NCI-H146 (cell line): ENCODE measurements around the gene PLA2G2F.
"Not testable (repeated sequence)": the region's sequence is repeated elsewhere in the genome, so short reads cannot be mapped to it uniquely, and the experiment has no call there.

Experiments
- DNase-seq: peaks from one replicate; lab custom pipeline; 2025; lab: John Stamatoyannopoulos, UW

PLA2G2F gene

DNA sequence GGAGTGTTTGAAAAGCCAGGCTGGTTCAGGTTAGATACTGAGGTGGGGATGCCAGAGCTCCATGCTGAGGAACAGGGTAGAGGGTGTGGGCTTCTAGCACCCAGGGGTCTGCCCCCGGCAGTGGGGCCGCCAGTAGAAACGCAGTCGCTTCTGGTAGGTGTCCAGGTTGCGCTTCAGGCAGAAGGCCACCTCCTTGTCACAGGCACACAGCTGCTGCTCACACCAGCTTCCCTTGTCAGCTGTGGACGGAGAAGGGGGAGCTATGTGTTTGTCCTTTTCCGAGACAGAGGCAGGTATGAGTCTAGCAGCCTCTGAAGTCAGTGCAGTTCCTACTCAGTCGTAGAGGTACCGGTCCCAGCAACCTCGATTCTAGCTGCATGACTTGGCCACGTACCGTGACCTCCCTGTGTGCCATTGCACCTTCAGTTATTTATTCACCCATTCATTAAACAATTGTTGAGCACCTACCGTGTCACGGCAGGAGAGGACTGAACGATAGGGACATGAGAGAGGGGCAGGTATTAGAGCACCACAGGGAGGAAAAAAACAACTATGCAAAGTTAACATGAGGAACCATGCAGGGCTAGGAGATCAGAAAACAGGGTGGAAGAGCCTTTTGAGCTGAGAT, 25.0 kb upstream of the PLA2G2F start:
- no peak for DNase-seq

DNA sequence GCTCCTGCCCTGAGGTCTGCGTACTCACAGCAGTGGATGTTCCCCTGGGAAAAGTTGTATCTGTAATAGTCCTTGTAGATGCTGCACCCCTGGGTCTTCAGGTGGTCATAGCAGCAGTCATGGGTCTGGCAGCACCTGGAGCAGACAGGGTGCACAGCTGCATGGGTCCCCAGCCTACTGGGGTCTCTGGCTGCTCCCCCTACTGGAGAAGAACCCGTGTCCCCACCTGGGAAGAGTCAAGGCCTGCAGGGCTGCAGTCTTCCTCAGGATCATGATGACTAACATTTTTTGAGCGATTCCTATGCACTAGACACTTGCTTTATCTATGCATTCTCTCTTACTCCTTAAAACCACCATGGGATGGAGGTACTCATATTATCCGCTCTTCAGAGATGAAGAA, 23.6 kb upstream of the PLA2G2F start:
- no peak for DNase-seq

DNA sequence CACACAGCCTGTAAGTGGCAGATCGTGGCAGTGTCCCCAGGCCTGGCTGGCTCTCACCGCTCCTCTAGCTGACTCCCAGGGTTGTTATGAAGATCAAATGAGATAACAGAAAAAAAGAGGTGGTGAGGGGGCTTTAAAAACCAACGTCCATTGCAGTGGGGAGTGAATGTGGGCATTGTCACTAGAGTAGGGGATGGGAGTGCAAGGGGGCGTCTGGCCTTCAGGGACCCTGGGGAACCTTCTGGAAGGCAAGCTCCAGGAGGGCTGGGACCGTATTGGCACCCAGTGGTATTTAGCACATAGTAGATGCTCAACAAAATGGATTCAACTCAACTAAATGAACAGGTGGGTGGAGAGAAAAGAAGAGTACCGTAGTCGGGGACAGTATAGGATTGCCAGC, 23.2 kb upstream of the PLA2G2F start:
- DNase-seq, result no peak

DNA sequence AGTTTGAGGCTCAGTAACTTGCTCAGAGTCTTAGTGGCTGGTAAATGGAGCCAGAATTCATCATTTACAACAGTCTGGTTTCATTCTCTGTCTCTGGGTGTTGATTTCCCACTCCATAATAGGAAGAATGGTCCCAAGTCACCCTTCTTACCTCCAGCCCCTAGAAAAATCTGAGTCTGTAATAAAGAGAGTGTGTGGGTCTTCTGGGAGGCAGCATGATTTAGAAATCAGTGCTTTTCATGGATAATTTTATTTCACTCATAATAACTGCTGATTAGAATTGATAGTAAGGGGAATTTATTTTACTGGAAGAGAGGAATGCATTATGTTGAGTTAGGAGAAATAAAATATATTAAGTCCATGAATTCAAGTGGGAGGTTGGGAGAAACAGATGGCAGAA, 21.9 kb upstream of the PLA2G2F start:
- DNase-seq, result no peak

DNA sequence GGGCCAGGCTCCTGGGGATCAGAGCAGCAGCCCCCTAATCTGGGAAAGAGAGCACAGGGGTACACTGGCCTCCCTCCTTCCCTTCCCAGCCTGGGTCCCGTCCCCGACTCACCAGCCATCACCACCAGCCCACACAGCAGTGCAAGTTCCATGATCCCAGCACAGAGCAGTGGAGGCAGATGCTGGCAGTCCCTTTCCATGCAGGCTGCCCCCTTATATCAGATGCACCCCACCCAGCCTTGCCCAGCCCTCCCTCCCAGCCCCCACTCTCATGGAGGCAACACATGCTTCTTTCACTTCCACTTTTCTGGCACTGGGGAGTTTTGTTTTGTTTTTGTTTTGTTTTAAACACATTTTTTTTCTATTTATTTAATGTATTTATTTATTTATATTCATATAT, 19.8 kb upstream of the PLA2G2F start, which contains the start of gene PLA2G2D:
Gene PLA2G2D (minus strand): TSS at position 190 of the 400 bp plus-strand sequence. CDS start 38 bp downstream, at position 152.
- no peak for DNase-seq

DNA sequence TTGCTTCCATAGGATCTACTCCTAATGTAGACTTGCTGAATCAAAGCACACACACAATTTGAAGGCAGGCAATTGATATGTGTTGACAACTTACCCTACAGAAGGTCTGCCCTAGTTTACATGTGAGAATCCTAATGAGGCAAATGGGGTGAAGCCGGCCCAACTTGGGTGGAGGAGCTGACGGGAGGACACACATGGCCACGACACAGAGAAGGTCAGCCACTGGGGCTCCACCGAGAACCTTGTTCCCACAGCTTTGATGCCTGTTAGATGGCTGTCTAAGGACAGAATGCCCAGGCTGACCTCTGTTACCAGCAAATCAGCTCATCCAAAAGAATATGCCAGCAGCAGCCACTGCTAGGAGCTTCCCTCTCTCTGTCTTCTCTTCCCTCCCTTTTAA, 18.3 kb upstream of the PLA2G2F start:
- no peak for DNase-seq

DNA sequence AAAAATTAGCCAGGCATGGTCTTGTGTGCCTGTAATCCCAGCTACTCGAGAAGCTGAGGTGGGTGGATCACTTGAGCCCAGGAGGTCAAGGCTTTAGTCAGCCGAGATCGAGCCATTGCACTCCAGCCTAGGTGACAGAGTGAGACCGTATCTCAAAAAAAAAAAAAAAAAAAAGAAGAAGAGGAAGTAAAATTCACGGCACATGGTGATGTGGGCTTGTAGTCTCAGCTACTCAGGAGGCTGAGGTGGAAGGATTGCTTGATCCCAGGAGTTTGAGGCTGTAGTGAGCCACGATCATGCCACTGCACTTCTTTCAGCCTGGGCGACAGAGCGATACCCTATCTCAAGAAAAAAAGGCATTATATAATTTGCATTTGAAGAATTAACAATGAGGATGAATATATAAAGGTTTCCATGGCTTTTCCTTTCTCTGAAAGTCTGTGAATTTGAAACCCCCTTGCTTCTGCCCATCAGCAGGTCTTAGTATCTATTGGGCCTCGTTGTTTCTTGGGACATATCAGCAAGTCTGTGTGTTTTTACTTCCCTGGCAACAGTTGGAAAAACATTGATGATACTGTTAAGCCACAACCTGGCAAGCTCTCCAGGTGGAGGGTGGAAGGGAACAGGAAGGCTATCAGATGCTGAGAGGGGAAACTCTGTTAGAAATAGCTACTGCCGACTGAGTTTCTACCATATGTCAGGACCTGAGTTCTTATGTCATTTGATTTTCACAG, 15.2 kb upstream of the PLA2G2F start:
- no peak for DNase-seq

DNA sequence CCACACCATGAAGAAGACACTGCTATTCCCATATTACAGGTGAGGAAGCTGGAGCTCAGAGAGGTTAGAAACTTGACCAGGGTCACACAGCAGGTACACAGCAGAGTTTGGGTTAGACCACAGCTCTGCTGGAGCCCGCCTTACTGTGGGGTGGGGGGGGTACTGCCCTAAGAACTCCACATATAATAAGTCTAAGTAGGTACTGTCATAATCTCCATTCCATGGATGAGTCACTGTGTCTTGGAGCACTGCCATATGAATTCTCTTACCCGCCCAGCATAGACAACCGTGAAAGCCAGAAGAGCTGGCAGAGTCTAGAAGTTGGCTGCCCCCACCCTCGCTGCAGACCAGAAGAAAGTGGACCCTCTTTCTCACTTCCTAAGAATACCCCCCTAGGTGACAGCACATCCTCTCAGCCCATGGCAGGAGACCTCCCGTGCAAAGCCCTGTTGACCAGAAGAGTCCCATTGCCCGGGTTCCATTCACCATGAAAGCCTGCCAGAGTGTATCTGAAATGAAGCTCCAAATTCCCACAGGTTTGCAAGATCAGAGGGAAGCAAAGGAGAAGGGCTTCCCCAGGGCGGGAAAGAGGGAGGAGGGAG, 14.6 kb upstream of the PLA2G2F start:
- DNase-seq, result no peak

DNA sequence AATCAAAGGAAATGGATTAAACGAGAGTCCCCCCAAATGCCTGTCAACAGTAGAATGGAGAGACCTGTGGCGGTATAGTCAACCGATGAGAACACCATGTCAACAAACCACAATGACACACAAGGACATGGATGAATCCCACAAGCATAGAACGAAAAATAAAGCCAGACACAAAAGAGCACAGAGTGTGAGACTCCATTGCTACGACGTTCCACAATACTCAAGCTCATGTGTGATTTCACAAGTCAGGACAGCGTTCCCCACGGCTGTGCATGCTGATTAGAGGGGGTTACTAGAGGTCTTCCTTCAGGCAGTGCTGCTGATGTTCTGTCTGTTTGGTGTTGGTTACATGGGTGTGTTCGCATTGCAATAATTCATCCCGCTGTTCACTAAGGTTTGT, 14.0 kb upstream of the PLA2G2F start:
- no peak for DNase-seq

DNA sequence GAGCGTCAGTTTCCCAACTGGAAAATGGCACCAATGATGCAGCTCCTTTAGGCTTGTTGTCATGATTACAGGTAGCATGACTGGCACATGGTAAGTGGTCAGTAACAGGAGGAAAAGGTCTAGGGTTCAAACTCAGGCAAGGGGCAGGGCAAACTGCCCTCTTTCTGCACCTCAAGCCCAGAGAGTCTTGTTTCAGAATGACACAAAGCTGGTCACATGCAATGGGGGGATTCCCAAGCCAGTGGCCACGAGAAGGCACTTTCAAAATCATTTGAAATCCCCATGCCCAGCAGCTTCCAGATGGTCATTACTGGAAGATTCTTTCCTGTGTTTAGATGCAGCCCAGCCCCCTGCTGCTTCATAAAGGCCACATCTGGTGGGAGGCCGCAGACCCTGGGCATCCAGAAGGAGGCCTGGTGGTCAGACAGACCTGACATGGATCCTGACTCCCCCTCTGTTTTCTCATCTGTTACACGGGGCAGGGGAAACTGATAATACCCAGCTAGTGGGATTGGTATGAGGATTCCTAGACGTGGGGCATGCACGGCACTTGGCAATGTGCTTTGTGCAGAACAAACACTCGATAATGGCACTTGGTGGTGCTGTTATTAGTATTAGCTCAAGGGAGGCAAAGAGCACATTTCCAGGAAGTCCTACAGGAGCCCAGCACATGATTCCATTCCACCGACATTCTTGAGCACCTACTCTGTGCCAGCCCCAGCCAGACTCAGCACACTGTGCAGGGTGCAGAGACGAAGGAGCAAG, 12.9 kb upstream of the PLA2G2F start:
- no peak for DNase-seq

DNA sequence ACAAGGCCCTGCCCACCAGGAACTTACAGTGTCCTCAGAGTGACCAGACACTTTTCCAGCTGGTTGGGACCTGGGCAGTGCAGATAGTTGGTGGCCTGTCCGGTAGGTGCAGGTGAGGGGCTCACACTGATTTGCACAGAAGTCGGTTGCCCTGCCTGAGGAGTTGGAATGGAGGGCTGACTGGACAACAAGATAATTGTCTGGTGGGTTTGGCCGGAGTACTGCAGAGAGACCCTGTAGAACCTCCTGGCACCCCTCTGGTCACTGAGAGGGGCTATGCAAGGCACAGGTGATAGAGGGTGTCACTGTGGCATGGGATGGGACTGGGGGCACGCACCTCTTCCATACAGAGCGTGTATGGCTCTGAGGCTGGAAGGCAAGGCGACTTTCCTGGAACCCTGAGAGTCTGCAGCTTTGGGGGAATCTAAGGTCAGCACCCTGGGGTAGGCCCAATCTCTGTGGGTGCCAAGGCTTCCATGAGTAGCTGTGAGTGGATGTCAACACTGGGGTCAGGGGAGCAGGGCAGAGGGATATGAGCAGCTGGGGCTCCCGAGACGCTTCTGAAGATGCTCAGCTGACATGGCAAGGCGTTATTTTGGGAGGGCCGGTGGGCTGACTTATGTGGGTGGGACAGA, 12.2 kb upstream of the PLA2G2F start:
- no peak for DNase-seq

DNA sequence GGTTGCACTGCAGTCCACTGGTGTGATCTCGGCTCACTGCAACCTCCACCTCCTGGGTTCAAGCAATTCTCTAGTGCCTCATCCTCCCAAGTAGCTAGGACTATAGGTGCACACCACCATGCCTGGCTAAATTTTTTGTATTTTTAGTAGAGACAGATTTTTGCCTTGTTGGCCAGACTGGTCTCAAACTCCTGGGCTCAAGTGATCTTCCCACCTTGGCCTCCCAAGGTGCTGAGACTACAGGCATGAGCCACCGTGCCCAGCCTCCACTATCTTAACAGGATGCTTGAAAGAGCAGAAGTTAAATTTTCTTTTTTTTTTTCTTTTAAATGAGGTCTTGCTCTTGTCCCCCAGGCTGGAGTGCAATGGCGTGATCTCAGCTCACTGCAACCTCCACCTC, 8.6 kb upstream of the PLA2G2F start:
- DNase-seq, result not testable (repeated sequence)

DNA sequence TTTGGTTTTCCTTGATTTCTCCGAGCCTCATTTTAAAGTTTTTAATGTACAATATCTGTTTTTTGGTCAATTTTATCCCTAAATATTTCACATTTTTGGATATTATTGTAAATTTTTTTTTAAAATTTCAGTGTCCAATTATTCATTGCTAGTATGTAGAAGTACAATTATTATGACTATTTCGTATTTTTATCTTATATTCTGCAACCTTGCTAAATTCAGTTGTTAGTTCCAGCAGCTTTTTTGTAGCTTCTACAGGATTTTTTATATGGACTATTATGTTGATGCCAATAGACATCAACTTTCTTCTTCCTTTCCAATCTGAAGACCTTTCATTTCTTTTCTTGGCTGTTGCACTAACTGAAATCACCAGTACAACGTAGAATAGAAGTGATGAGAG, 4.1 kb upstream of the PLA2G2F start:
- DNase-seq, result no peak

DNA sequence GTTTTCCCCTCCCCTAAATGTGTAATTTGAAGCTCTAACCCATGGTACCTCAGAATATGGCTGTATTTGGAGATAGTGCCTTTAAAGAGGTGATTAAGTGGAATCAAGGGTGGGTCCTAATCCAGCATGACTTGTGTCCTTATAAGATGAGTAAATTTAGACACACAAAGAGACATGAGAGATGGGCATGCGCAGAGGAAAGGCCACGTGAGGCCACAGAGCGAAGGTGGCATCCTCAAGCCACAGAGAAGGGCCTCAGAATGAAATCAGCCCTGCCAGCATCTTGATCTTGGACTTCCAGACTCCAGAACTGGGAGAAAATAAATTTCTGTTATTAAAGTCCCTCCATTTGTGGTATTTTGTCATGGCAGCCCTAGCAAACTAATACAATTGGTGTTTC, 2.9 kb upstream of the PLA2G2F start:
- DNase-seq, result no peak

DNA sequence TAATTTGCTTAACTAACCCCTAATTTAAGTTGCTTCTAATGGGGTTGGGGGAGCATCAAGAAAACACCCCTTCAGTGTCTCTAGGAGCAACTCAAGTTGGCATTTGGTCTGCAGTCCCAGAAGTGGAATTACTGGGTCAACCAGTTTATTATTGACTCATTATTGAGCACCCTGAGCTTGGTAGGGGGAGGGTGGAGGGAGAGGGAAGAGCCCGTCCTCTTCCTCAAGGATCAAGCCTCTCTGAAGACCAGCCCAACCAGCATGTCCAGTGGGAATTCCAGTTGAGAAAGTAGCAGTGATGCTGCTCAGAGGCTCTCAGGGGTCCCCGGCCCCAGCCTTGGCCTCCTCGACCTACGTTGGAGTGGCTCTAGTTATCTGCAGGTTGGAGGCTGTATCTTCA, 2.1 kb upstream of the PLA2G2F start:
- DNase-seq, result no peak

DNA sequence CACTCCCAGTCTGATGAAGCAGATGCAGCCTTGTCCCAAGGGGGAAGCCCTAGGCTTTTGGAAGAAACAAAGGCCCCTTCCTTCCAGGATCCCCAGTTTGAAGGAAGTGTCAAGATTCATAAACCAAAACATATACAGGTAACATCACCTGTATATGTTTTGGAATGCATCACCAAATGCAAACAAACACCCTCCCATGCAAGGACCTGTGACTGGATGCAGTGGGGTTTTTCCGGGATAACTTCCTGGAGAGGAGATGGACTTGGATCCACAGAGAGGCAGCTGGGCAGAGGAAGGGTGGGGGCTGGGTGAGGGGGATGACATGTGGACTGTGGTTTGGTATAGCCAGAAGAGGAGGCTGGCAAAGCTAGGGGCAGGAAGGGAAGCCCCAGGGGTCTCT, 1.5 kb upstream of the PLA2G2F start:
- DNase-seq, result no peak

DNA sequence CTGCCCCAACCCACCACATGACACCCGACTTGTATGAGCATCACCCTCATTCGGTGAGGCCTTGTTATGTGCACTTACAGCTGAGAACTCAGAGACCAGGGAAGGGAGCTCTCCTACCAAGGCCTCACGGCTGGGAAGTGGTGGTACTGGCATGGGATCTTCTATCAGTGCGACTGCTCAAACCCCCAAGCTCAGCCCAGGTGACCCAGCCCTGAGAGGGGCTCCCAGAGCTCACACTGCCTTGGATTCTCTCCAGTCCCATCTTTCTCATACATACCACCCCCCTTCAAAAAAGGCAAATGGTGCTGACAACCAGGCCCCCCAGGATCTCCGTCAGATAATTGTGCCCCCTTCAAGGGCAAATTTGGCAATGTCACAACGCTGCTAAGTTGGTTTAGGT, 777 bp upstream of the PLA2G2F start:
- DNase-seq, result no peak

DNA sequence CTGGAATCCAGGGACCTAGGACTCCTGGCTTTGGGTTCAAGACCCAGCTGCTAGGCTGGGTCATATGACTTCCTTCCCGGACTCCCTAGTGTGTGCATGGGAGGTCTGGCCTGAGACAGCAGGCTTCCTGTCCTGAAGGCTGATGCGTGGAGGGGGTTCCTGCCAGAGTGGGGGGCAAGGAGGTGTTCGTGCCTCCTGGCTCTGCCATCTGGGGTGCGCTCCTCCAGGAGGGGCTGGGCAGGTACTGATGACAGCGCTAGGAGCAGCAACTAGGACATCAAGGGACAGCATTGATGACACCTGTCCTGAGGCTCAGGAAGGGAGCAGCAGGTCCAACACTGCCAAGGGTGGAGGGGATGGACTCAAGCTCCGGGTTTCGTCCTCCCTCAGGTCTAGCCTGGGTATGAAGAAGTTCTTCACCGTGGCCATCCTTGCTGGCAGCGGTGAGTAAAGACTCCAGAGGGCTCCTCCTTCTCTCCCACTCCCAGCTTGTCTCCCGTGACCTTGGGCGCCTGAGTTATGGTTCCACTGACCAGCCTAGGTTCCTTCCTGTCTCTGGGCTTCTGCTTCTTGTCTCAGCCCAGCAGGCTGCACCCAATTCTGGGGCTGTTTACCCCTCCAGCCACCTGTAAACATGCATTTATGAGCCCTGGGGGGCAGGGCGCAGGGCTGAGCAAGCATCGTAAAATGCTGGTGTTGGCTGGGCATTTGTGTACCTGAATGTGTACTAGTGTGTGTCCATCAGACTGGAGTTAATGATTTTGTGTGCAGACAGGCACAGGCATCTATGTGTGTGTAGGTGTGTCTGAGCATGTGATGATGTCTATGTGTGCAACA, 871 bp downstream of the PLA2G2F start:
- no peak for DNase-seq

DNA sequence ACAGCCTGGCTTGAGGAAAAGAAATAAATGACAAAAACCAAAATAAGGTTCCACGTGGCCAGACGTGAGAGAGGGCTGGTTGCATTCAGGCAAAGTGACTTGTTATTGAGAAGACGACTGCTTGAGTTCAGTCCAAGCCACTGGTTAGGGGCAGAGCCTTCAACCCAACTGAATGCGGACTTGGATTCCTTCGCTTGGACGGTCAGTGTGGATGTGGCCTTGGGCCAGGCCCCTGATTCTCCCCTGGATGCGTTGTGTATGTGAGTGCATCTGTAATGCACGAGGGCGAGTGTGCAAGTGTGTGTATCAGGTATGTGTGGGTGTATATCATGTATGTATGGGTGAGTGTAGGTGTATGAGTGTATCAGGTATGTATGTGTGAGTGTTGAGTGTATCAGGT, 1.9 kb downstream of the PLA2G2F start:
- DNase-seq, result no peak

DNA sequence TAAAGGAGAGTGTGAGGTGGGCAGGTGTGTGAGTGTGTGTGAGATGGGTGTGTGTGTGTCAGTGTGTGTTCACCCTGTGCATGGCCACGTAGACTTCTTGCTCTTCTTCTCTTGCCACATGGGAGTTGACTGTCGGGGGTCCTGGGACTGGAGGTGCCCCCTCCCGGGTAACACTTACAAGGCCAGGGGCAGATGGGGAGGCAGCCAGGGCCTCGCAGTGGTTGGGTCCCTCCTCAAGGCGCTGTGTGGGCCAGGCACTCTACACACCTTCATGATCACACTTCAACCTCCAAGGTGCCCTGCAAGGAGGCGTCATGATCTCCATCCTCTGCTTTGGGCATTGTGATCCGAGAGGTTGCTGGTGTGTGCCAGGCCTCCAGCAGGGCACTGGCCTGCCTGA, 2.3 kb downstream of the PLA2G2F start:
- DNase-seq, result no peak

DNA sequence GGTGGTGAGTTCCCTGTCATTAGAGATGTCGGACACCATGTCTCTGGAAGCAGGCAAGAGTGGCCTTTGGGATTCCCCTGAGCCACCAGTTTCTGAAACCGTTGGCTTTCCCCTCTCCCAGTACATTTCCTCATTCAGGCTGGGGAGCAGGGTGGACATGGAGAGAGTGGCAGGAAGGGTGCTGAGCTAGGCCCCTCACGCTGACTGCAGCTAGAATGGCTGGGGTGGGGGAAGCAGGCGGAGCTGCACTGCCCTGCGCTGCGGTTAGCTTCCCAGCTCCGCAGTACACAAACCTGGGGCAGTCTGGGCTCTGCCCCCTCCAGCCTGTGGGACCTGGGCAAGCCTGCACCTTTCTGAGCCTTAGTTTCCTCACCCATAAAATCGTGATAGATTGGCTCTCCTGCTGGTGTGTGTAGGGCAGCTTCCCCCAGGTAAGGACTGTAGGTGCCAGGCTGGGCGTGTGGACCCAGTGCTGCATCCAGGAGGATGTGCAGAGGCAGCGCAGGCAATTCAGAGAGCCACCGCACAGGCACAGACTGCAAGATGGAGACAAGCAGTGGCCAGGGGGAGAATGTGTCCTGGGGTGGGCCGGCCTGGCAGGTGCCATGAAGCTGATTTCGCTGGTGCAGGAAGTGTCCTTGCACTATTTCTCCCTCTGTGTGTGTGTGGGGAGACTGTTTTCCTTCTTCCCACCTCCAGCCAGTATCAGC, 3.0 kb downstream of the PLA2G2F start:
- no peak for DNase-seq
